ENCODE measurements around the gene MYO1E.

Gene MYO1E

GRCh38 chr15:59179717-59180116, 193.0 kb downstream of the MYO1E start:
- H3K4me3 Mint-ChIP-seq = no peak overlapping the region
- peaks cover 1% of the 10 kb centered on the region for H3K36me3 Mint-ChIP-seq
- H3K27me3 Mint-ChIP-seq = peaks cover 9% of the 10 kb centered on the region
- no peak overlapping the region for H3K27ac Mint-ChIP-seq
- H3K9me3 Mint-ChIP-seq = no peaks in the 10 kb centered on the region
- H3K4me1 Mint-ChIP-seq = no peaks in the 10 kb centered on the region

- Mint-ChIP-seq H3K4me1 (no peaks in the 10 kb centered on the region), H3K4me3 (no peak overlapping the region), H3K36me3 (no peaks in the 10 kb centered on the region), H3K27ac (peak overlapping the region; percentile 66), H3K27me3 (peaks cover 9% of the 10 kb centered on the region), H3K9me3 (no peaks in the 10 kb centered on the region)
Measured at GRCh38 chr15:59178151-59178695, 194.4 kb downstream of the MYO1E start.

GRCh38 chr15:59177317-59177660, 195.4 kb downstream of the MYO1E start:
- Mint-ChIP-seq H3K27me3 (peaks cover 9% of the 10 kb centered on the region), H3K4me3 (no peak overlapping the region), H3K9me3 (no peaks in the 10 kb centered on the region), H3K36me3 (no peaks in the 10 kb centered on the region), H3K27ac (no peak overlapping the region), H3K4me1 (no peaks in the 10 kb centered on the region)

GRCh38 chr15:59176653-59177316, 195.9 kb downstream of the MYO1E start:
- H3K27ac Mint-ChIP-seq = no peak overlapping the region
- H3K9me3 Mint-ChIP-seq = no peaks in the 10 kb centered on the region
- H3K4me3 Mint-ChIP-seq = no peak overlapping the region
- H3K27me3 Mint-ChIP-seq = peaks cover 9% of the 10 kb centered on the region
- H3K4me1 Mint-ChIP-seq = no peaks in the 10 kb centered on the region
- H3K36me3 Mint-ChIP-seq = no peaks in the 10 kb centered on the region

- no peaks in the 10 kb centered on the region for H3K9me3 Mint-ChIP-seq
- no peaks in the 10 kb centered on the region for H3K4me1 Mint-ChIP-seq
- H3K27ac Mint-ChIP-seq = no peak overlapping the region
- H3K27me3 Mint-ChIP-seq = peaks cover 9% of the 10 kb centered on the region
- H3K4me3 Mint-ChIP-seq = no peak overlapping the region
- no peaks in the 10 kb centered on the region for H3K36me3 Mint-ChIP-seq
Measured at GRCh38 chr15:59174835-59175831, 197.5 kb downstream of the MYO1E start.

GRCh38 chr15:59174151-59174834, 198.4 kb downstream of the MYO1E start:
- Mint-ChIP-seq H3K4me3 (no peak overlapping the region), H3K9me3 (no peaks in the 10 kb centered on the region), H3K4me1 (peaks cover 3% of the 10 kb centered on the region), H3K27ac (no peak overlapping the region), H3K27me3 (peaks cover 9% of the 10 kb centered on the region), H3K36me3 (no peaks in the 10 kb centered on the region)

GRCh38 chr15:59173194-59173593, 199.5 kb downstream of the MYO1E start:
- Mint-ChIP-seq H3K36me3 (no peaks in the 10 kb centered on the region), H3K27ac (no peak overlapping the region), H3K4me1 (peaks cover 3% of the 10 kb centered on the region), H3K27me3 (peaks cover 9% of the 10 kb centered on the region), H3K9me3 (no peaks in the 10 kb centered on the region), H3K4me3 (no peak overlapping the region)

- peaks cover 3% of the 10 kb centered on the region for H3K4me1 Mint-ChIP-seq
- H3K36me3 Mint-ChIP-seq = no peaks in the 10 kb centered on the region
- no peaks in the 10 kb centered on the region for H3K9me3 Mint-ChIP-seq
- no peak overlapping the region for H3K27ac Mint-ChIP-seq
- H3K4me3 Mint-ChIP-seq = no peak overlapping the region
- H3K27me3 Mint-ChIP-seq = peaks cover 5% of the 10 kb centered on the region
Measured at GRCh38 chr15:59172289-59172901, 200.3 kb downstream of the MYO1E start.

GRCh38 chr15:59171067-59171397, 201.6 kb downstream of the MYO1E start:
- Mint-ChIP-seq H3K4me1 (peaks cover 3% of the 10 kb centered on the region), H3K4me3 (no peak overlapping the region), H3K27ac (no peak overlapping the region), H3K9me3 (no peaks in the 10 kb centered on the region), H3K27me3 (peaks cover 2% of the 10 kb centered on the region), H3K36me3 (no peaks in the 10 kb centered on the region)

- Mint-ChIP-seq H3K9me3 (no peaks in the 10 kb centered on the region), H3K4me1 (peaks cover 3% of the 10 kb centered on the region), H3K27me3 (no peaks in the 10 kb centered on the region), H3K36me3 (no peaks in the 10 kb centered on the region), H3K27ac (no peak overlapping the region), H3K4me3 (no peak overlapping the region)
Measured at GRCh38 chr15:59170295-59171066, 202.2 kb downstream of the MYO1E start.

GRCh38 chr15:59169251-59169708, 203.4 kb downstream of the MYO1E start:
- Mint-ChIP-seq H3K36me3 (no peaks in the 10 kb centered on the region), H3K27ac (no peak overlapping the region), H3K4me3 (no peak overlapping the region), H3K4me1 (peaks cover 3% of the 10 kb centered on the region), H3K27me3 (no peaks in the 10 kb centered on the region), H3K9me3 (no peaks in the 10 kb centered on the region)

GRCh38 chr15:59168536-59168935, 204.1 kb downstream of the MYO1E start:
- Mint-ChIP-seq H3K4me3 (no peak overlapping the region), H3K9me3 (no peaks in the 10 kb centered on the region), H3K27ac (no peak overlapping the region), H3K36me3 (no peaks in the 10 kb centered on the region), H3K27me3 (no peaks in the 10 kb centered on the region), H3K4me1 (peaks cover 3% of the 10 kb centered on the region)

- H3K27ac Mint-ChIP-seq = no peak overlapping the region
- H3K9me3 Mint-ChIP-seq = no peaks in the 10 kb centered on the region
- peaks cover 3% of the 10 kb centered on the region for H3K4me1 Mint-ChIP-seq
- H3K36me3 Mint-ChIP-seq = no peaks in the 10 kb centered on the region
- no peak overlapping the region for H3K4me3 Mint-ChIP-seq
- H3K27me3 Mint-ChIP-seq = no peaks in the 10 kb centered on the region
Measured at GRCh38 chr15:59166601-59167265, 205.9 kb downstream of the MYO1E start.

GRCh38 chr15:59166166-59166565, 206.5 kb downstream of the MYO1E start:
- Mint-ChIP-seq H3K27ac (no peak overlapping the region), H3K4me3 (no peak overlapping the region), H3K9me3 (no peaks in the 10 kb centered on the region), H3K27me3 (no peaks in the 10 kb centered on the region), H3K36me3 (no peaks in the 10 kb centered on the region), H3K4me1 (peaks cover 3% of the 10 kb centered on the region)

Measured in activated naive CD4-positive, alpha-beta T cell treated with anti-CD3 and anti-CD28 coated beads, Interleukin-2, amount 50 U/mL, for 24 hours (primary cell).